OCI-LY3 (cell line): ENCODE measurements around the gene CDC5L.

Source experiments
- CTCF ChIP-seq: fragments of 200-600, 300-600 bp; sonication (generic); IDR thresholded peaks from 2 replicates; pipeline ENCODE4 v1.5.1; 2014; ENCODE audit warnings: antibody characterized with exemption, low read length, low read depth
- EZH2phosphoT487 ChIP-seq: fragments of 200-600 bp; shearing (Covaris generic); IDR thresholded peaks from 2 replicates; pipeline ENCODE4 v1.6.1; 2018; ENCODE audit warnings: antibody characterized with exemption, mixed run types, low read depth

- TF ChIP-seq CTCF (no peak), EZH2phosphoT487 (no peak)
Measured at GRCh38 chr6:44397424-44398164, 10.1 kb downstream of the CDC5L start.
